ENCODE measurements around the gene ZNF45. TPM values are rescaled to one million over a fixed set of nuclear protein-coding genes. Genes with fewer than 3 reads are reported as not detected.

ZNF45 gene
- total RNA-seq, 1 experiment from 2014 or later: 20.3 TPM

- no peak for DNase-seq
- H3K9me3 Mint-ChIP-seq (ENCODE audit: low read depth, unreplicated experiment): peaks cover 6% of the 10 kb centered on the region
- H3K4me1 Mint-ChIP-seq (ENCODE audit: low read depth, unreplicated experiment): peaks cover 6% of the 10 kb centered on the region
- H3K27ac Mint-ChIP-seq (ENCODE audit: unreplicated experiment): no peak overlapping the region
- CTCF ChIA-PET: interaction anchor here (0.7 kb wide), 1 partner anchor 36 kb away, joined by 4 read pairs; no protein-coding TSS in a partner anchor
- no peaks in the 10 kb centered on the region for H3K36me3 Mint-ChIP-seq (ENCODE audit: insufficient read depth, unreplicated experiment)
- intact Hi-C loops (cut with micrococcal nuclease; ENCODE audit: unreplicated experiment): no loop called here
- peaks cover under 1% of the 10 kb centered on the region for H3K27me3 Mint-ChIP-seq (ENCODE audit: unreplicated experiment)
- no TSS peak for BruUV-seq (replicated peaks)
- no peak overlapping the region for H3K4me3 Mint-ChIP-seq (ENCODE audit: low read depth, unreplicated experiment)
- no peak for TF ChIP-seq CTCF (IDR thresholded peaks at IDR 0.05; ENCODE audit: unreplicated experiment)
Observed at GRCh38 chr19:43940719-43941118, 5.6 kb upstream of the ZNF45 start.

GRCh38 chr19:43939557-43940260, 4.6 kb upstream of the ZNF45 start:
- peaks cover 6% of the 10 kb centered on the region for H3K9me3 Mint-ChIP-seq (ENCODE audit: low read depth, unreplicated experiment)
- H3K4me1 Mint-ChIP-seq (ENCODE audit: low read depth, unreplicated experiment): peaks cover 9% of the 10 kb centered on the region
- BruUV-seq (replicated peaks): no TSS peak
- DNase-seq: no peak
- CTCF ChIA-PET: no interaction called here
- intact Hi-C loops (cut with micrococcal nuclease; ENCODE audit: unreplicated experiment): loop anchor here (10.0 kb wide), 1 partner anchor 115 kb away; the partner anchor contains the start of gene ZNF283
- no peaks in the 10 kb centered on the region for H3K27me3 Mint-ChIP-seq (ENCODE audit: unreplicated experiment)
- no peak overlapping the region for H3K4me3 Mint-ChIP-seq (ENCODE audit: low read depth, unreplicated experiment)
- H3K27ac Mint-ChIP-seq (ENCODE audit: unreplicated experiment): no peak overlapping the region
- no peak for TF ChIP-seq CTCF (IDR thresholded peaks at IDR 0.05; ENCODE audit: unreplicated experiment)
- H3K36me3 Mint-ChIP-seq (ENCODE audit: insufficient read depth, unreplicated experiment): peaks cover 9% of the 10 kb centered on the region

GRCh38 chr19:43936188-43936587, 1.1 kb upstream of the ZNF45 start:
- intact Hi-C loops (cut with micrococcal nuclease; ENCODE audit: unreplicated experiment): loop anchor here (10.0 kb wide), 1 partner anchor 111 kb away; the partner anchor contains the start of gene ZNF283
- H3K27me3 Mint-ChIP-seq (ENCODE audit: unreplicated experiment): no peaks in the 10 kb centered on the region
- no peak for TF ChIP-seq CTCF (IDR thresholded peaks at IDR 0.05; ENCODE audit: unreplicated experiment)
- H3K9me3 Mint-ChIP-seq (ENCODE audit: low read depth, unreplicated experiment): peaks cover 2% of the 10 kb centered on the region
- DNase-seq: no peak
- no peak overlapping the region for H3K27ac Mint-ChIP-seq (ENCODE audit: unreplicated experiment)
- H3K36me3 Mint-ChIP-seq (ENCODE audit: insufficient read depth, unreplicated experiment): peaks cover 24% of the 10 kb centered on the region
- CTCF ChIA-PET: interaction anchor here (0.5 to 1.2 kb wide), 3 partner anchors 35 to 200 kb away, joined by 3 to 8 read pairs (median 4); no protein-coding TSS in a partner anchor
- H3K4me3 Mint-ChIP-seq (ENCODE audit: low read depth, unreplicated experiment): peak overlapping the region; percentile 92
- BruUV-seq (replicated peaks): no TSS peak
- H3K4me1 Mint-ChIP-seq (ENCODE audit: low read depth, unreplicated experiment): peaks cover 19% of the 10 kb centered on the region

GRCh38 chr19:43934055-43934984, 762 bp downstream of the ZNF45 start:
- intact Hi-C loops (cut with micrococcal nuclease; ENCODE audit: unreplicated experiment): loop anchor here (2.0 to 10.0 kb wide), 2 partner anchors 16 to 110 kb away; partner anchors contain the start of genes ZNF221 and ZNF283
- Mint-ChIP-seq H3K9me3 (ENCODE audit: low read depth, unreplicated experiment) (peaks cover 3% of the 10 kb centered on the region), H3K27me3 (ENCODE audit: unreplicated experiment) (no peaks in the 10 kb centered on the region), H3K4me1 (ENCODE audit: low read depth, unreplicated experiment) (peaks cover 19% of the 10 kb centered on the region), H3K36me3 (ENCODE audit: insufficient read depth, unreplicated experiment) (peaks cover 24% of the 10 kb centered on the region), H3K4me3 (ENCODE audit: low read depth, unreplicated experiment) (peak overlapping the region; percentile 92), H3K27ac (ENCODE audit: unreplicated experiment) (peak overlapping the region; percentile 78)
- CTCF ChIA-PET: interaction anchor here (0.6 to 1.6 kb wide), 3 partner anchors 14 to 264 kb away, joined by 3 to 9 read pairs (median 7); partner anchors contain the start of gene ZNF221
- DNase-seq: no peak
- BruUV-seq (replicated peaks): TSS peak; percentile 62
- TF ChIP-seq CTCF (IDR thresholded peaks at IDR 0.05; ENCODE audit: unreplicated experiment): no peak

Measured in Calu3 (cell line).